SHP77 (cell line): ENCODE measurements around the gene EIF4B.

Experiments used
- DNase-seq, 2 experiments: peaks; one replicate each; lab custom pipeline; 2025; lab: John Stamatoyannopoulos, UW

Gene EIF4B

GRCh38 chr12:53044896-53045695 is 38.8 kb downstream of the EIF4B start:
- DNase-seq: no peak

- no peak for DNase-seq
These were observed 39.4 kb downstream of the EIF4B start for GRCh38 chr12:53045696-53046045.

- peak; percentile 36 to 64 for DNase-seq
These were observed 40.5 kb downstream of the EIF4B start for GRCh38 chr12:53046655-53047220.

GRCh38 chr12:53047221-53048032 is 41.2 kb downstream of the EIF4B start:
- peak; percentile 35 to 77 for DNase-seq

GRCh38 chr12:53048033-53048779 is 42.0 kb downstream of the EIF4B start:
- peak; percentile 36 to 63 for DNase-seq

GRCh38 chr12:53048780-53049401 is 42.6 kb downstream of the EIF4B start:
- DNase-seq: no peak

- peak in 1 of 2 experiments; percentile 50 for DNase-seq
These were observed 43.5 kb downstream of the EIF4B start, which contains the start of gene TNS2 for GRCh38 chr12:53049571-53050318. Gene TNS2 (plus strand): TSS chr12:53050065. CDS start chr12:53050186, 121 bp downstream.

GRCh38 chr12:53050426-53051057 is 44.3 kb downstream of the EIF4B start:
- no peak for DNase-seq

- peak; percentile 22 to 27 for DNase-seq
These were observed 45.0 kb downstream of the EIF4B start for GRCh38 chr12:53051058-53051880.

- DNase-seq: no peak
These were observed 45.7 kb downstream of the EIF4B start for GRCh38 chr12:53051881-53052412.

- DNase-seq: peak; percentile 49 to 59
These were observed 46.4 kb downstream of the EIF4B start for GRCh38 chr12:53052419-53053217.

GRCh38 chr12:53053218-53054111 is 47.2 kb downstream of the EIF4B start:
- peak; percentile 52 to 63 for DNase-seq

GRCh38 chr12:53054112-53054878 is 48.0 kb downstream of the EIF4B start:
- DNase-seq: peak; percentile 90 to 92

- DNase-seq: no peak
These were observed 49.4 kb downstream of the EIF4B start for GRCh38 chr12:53055471-53056266.

GRCh38 chr12:53056296-53056695 is 50.0 kb downstream of the EIF4B start:
- DNase-seq: no peak

- DNase-seq: no peak
These were observed 50.6 kb downstream of the EIF4B start for GRCh38 chr12:53056901-53057300.
